Neuronal stem cell (in vitro differentiated cells): ENCODE measurements around the gene ADNP.

Source experiments
- DNase-seq: peaks from one replicate; pipeline ENCODE4 v3.0.0-alpha.2; 2013; ENCODE audit warnings: low spot score
- H2AFZ ChIP-seq: one replicate; pipeline ENCODE4 v1.6.1; 2013; ENCODE audit warnings: mild to moderate bottlenecking, low read length, inconsistent platforms
- H2AK5ac ChIP-seq: 2 replicates; pipeline ENCODE4 v1.6.1; 2013; ENCODE audit warnings: low read depth, mild to moderate bottlenecking, inconsistent platforms, low read length, moderate library complexity, mixed read lengths
- H2BK120ac ChIP-seq: 2 replicates; pipeline ENCODE4 v1.6.1; 2013; ENCODE audit warnings: low read depth, mild to moderate bottlenecking, inconsistent platforms, low read length, moderate library complexity, mixed read lengths
- H2BK12ac ChIP-seq: one replicate; pipeline ENCODE4 v1.6.1; 2013; ENCODE audit warnings: low read length, inconsistent platforms
- H2BK15ac ChIP-seq: 2 replicates; pipeline ENCODE4 v1.6.1; 2013; ENCODE audit warnings: mild to moderate bottlenecking, low read length, inconsistent platforms, mixed read lengths
- H2BK5ac ChIP-seq: one replicate; pipeline ENCODE4 v1.6.1; 2013; ENCODE audit warnings: inconsistent platforms, mild to moderate bottlenecking, low read length, moderate library complexity
- H3K14ac ChIP-seq: one replicate; pipeline ENCODE4 v1.6.1; 2013; ENCODE audit warnings: low read length, inconsistent platforms
- H3K18ac ChIP-seq: 2 replicates; pipeline ENCODE4 v1.6.1; 2013; ENCODE audit warnings: low read length, inconsistent platforms
- H3K23ac ChIP-seq: 2 replicates; pipeline ENCODE4 v1.6.1; 2013; ENCODE audit warnings: low read depth, mild to moderate bottlenecking, mixed read lengths, low read length, inconsistent platforms; ENCODE audit not compliant: poor library complexity
- H3K27ac ChIP-seq: replicated peaks from 3 replicates; pipeline ENCODE4 v1.5.1; 2013; ENCODE audit warnings: low read length, inconsistent platforms
- H3K27me3 ChIP-seq, 3 experiments: 2 replicates each; pipeline ENCODE4 v1.6.1; 2013; ENCODE audit warnings: low read length in 3 of 3, mild to moderate bottlenecking in 2 of 3, inconsistent platforms in 1 of 3, low read depth in 1 of 3, mixed read lengths in 1 of 3, moderate library complexity in 1 of 3; ENCODE audit not compliant: control insufficient read depth in 3 of 3, insufficient read depth in 3 of 3
- H3K36me3 ChIP-seq, 2 donors: replicated peaks in 1 of 2; 2 replicates each; pipeline ENCODE4 v1.6.1; 2013; ENCODE audit warnings: low read length in 2 of 2; ENCODE audit not compliant: control insufficient read depth in 2 of 2, insufficient read depth in 2 of 2
- H3K4ac ChIP-seq: 2 replicates; pipeline ENCODE4 v1.6.1; 2013; ENCODE audit warnings: inconsistent platforms, mild to moderate bottlenecking, low read length, moderate library complexity
- H3K4me1 ChIP-seq, 2 donors: 1 replicate in 1 of 2; 2 replicates in 1 of 2; pipeline ENCODE4 v1.6.1; 2013; ENCODE audit warnings: low read length in 2 of 2, low read depth in 1 of 2; ENCODE audit not compliant: control insufficient read depth in 2 of 2, insufficient read depth in 1 of 2
- H3K4me2 ChIP-seq: one replicate; pipeline ENCODE4 v1.6.1; 2013; ENCODE audit warnings: mild to moderate bottlenecking, low read length, inconsistent platforms; ENCODE audit not compliant: insufficient read depth, poor library complexity, severe bottlenecking
- H3K4me3 ChIP-seq, 2 donors: 2 replicates each; pipeline ENCODE4 v1.5.1; 2013; ENCODE audit warnings: low read length in 2 of 2, mild to moderate bottlenecking in 2 of 2, inconsistent platforms in 1 of 2, moderate library complexity in 1 of 2
- H3K79me1 ChIP-seq: one replicate; pipeline ENCODE4 v1.6.1; 2013; ENCODE audit warnings: low read depth, mild to moderate bottlenecking, inconsistent platforms, low read length, moderate library complexity
- H3K9ac ChIP-seq: one replicate; pipeline ENCODE4 v1.6.1; 2013; ENCODE audit warnings: mild to moderate bottlenecking, low read depth, low read length, inconsistent platforms; ENCODE audit not compliant: poor library complexity
- H3K9me3 ChIP-seq, 2 donors: replicated peaks in 1 of 2; 2 replicates each; pipeline versions ENCODE3 to v1.6.1; 2013; ENCODE audit warnings: low read length in 2 of 2, mild to moderate bottlenecking in 2 of 2, inconsistent platforms in 1 of 2, low read depth in 1 of 2, mixed read lengths in 1 of 2, moderate library complexity in 1 of 2; ENCODE audit not compliant: control insufficient read depth in 2 of 2, insufficient read depth in 1 of 2
- H4K8ac ChIP-seq: one replicate; pipeline ENCODE4 v1.6.1; 2013; ENCODE audit warnings: low read depth, mild to moderate bottlenecking, inconsistent platforms, low read length, moderate library complexity
- H4K91ac ChIP-seq: one replicate; pipeline ENCODE4 v1.6.1; 2013; ENCODE audit warnings: low read length, low read depth, mild to moderate bottlenecking, inconsistent platforms; ENCODE audit not compliant: poor library complexity
- WGBS, 2 donors: extraction: QIAGEN DNeasy Blood & Tissue Kit; methylation state at CpG; one replicate each; pipeline ENCODE4 v1.1.7; 2013; ENCODE audit warnings: missing lambda C conversion rate in 2 of 2, mixed read lengths in 1 of 2; ENCODE audit not compliant: insufficient read length in 2 of 2, insufficient replicate concordance in 1 of 2; ENCODE audit errors: extremely low coverage in 2 of 2; 5-methylcytosine and 5-hydroxymethylcytosine counted together

ADNP gene

GRCh38 chr20:50852085-50852484 lies 79.2 kb downstream of the ADNP start:
- Histone ChIP-seq H3K23ac (no peak overlapping the region), H2BK5ac (no peak overlapping the region)
- WGBS, 2 donors: no CpG with 5 or more reads among the region's 9 CpGs

GRCh38 chr20:50850721-50851286 lies 80.4 kb downstream of the ADNP start:
- Histone ChIP-seq H2AK5ac (peak overlapping the region; percentile 40), H3K14ac (no peak overlapping the region), H3K79me1 (peaks cover 1% of the 10 kb centered on the region), H2AFZ (no peak overlapping the region), H3K36me3 (peaks cover 0 to 2% of the 10 kb centered on the region in 2 donors), H4K91ac (no peak overlapping the region), H3K9me3 (no peaks in the 10 kb centered on the region), H3K4me3 (no peak overlapping the region), H4K8ac (no peak overlapping the region), H2BK15ac (no peak overlapping the region), H3K27me3 (no peaks in the 10 kb centered on the region), H3K4ac (no peak overlapping the region), H2BK5ac (no peak overlapping the region), H3K27ac (no peak overlapping the region), H2BK120ac (no peak overlapping the region), H2BK12ac (no peak overlapping the region), H3K18ac (peak overlapping the region; percentile 80), H3K4me1 (peaks cover 0 to 8% of the 10 kb centered on the region in 2 donors), H3K9ac (no peak overlapping the region), H3K4me2 (no peak overlapping the region), H3K23ac (no peak overlapping the region)
- DNase-seq: no peak
- WGBS, 2 donors: no CpG with 5 or more reads among the region's 13 CpGs

More at GRCh38 chr20:50852085-50852484, 79.2 kb downstream of the ADNP start:
- no peaks in the 10 kb centered on the region for H3K27me3 ChIP-seq
- H3K9me3 ChIP-seq: no peaks in the 10 kb centered on the region
- peaks cover 0 to 2% of the 10 kb centered on the region in 2 donors for H3K36me3 ChIP-seq
- H4K91ac ChIP-seq: no peak overlapping the region
- H3K4me2 ChIP-seq: no peak overlapping the region
- H3K18ac ChIP-seq: no peak overlapping the region
- no peak overlapping the region for H3K4me3 ChIP-seq
- H3K4me1 ChIP-seq: peaks cover 0 to 8% of the 10 kb centered on the region in 2 donors
- H3K27ac ChIP-seq: no peak overlapping the region
- no peak overlapping the region for H3K4ac ChIP-seq
- peaks cover 1% of the 10 kb centered on the region for H3K79me1 ChIP-seq
- no peak overlapping the region for H2BK12ac ChIP-seq
- no peak overlapping the region for H2AK5ac ChIP-seq
- no peak for DNase-seq
- no peak overlapping the region for H2AFZ ChIP-seq
- no peak overlapping the region for H3K14ac ChIP-seq
- no peak overlapping the region for H4K8ac ChIP-seq
- H2BK120ac ChIP-seq: no peak overlapping the region
- peak overlapping the region; percentile 54 for H3K9ac ChIP-seq
- no peak overlapping the region for H2BK15ac ChIP-seq

- H3K9me3 ChIP-seq: no peaks in the 10 kb centered on the region
- no peak overlapping the region for H4K8ac ChIP-seq
- H4K91ac ChIP-seq: no peak overlapping the region
- no peak overlapping the region for H3K23ac ChIP-seq
- H3K27ac ChIP-seq: no peak overlapping the region
- peak overlapping the region; percentile 17 for H3K18ac ChIP-seq
- H3K4ac ChIP-seq: no peak overlapping the region
- no peak for DNase-seq
- peaks cover 0 to 8% of the 10 kb centered on the region in 2 donors for H3K4me1 ChIP-seq
- peaks cover 1% of the 10 kb centered on the region for H3K79me1 ChIP-seq
- H2AK5ac ChIP-seq: no peak overlapping the region
- H2BK5ac ChIP-seq: peak overlapping the region; percentile 69
- no peaks in the 10 kb centered on the region for H3K27me3 ChIP-seq
- no peak overlapping the region for H2AFZ ChIP-seq
- H3K4me3 ChIP-seq: no peak overlapping the region
- WGBS, 2 donors: no CpG with 5 or more reads among the region's 18 CpGs
- H3K9ac ChIP-seq: no peak overlapping the region
- H3K4me2 ChIP-seq: no peak overlapping the region
- H3K14ac ChIP-seq: peak overlapping the region; percentile 91
- no peak overlapping the region for H2BK15ac ChIP-seq
- no peak overlapping the region for H2BK120ac ChIP-seq
- peaks cover 0 to 2% of the 10 kb centered on the region in 2 donors for H3K36me3 ChIP-seq
- H2BK12ac ChIP-seq: no peak overlapping the region
Observed at GRCh38 chr20:50848846-50849673, 82.2 kb downstream of the ADNP start.

GRCh38 chr20:50848341-50848808 lies 82.9 kb downstream of the ADNP start:
- Histone ChIP-seq H3K4ac (no peak overlapping the region), H2BK120ac (no peak overlapping the region), H4K8ac (no peak overlapping the region), H3K4me1 (peaks cover 0 to 8% of the 10 kb centered on the region in 2 donors), H3K14ac (no peak overlapping the region), H2BK15ac (no peak overlapping the region), H3K23ac (no peak overlapping the region), H2BK5ac (no peak overlapping the region), H2AK5ac (no peak overlapping the region), H3K27me3 (no peaks in the 10 kb centered on the region), H3K4me3 (no peak overlapping the region), H2BK12ac (no peak overlapping the region), H3K79me1 (peaks cover 1% of the 10 kb centered on the region), H3K9ac (no peak overlapping the region), H3K36me3 (peaks cover 0 to 2% of the 10 kb centered on the region in 2 donors), H3K18ac (no peak overlapping the region), H3K9me3 (no peaks in the 10 kb centered on the region), H3K4me2 (no peak overlapping the region), H2AFZ (no peak overlapping the region), H3K27ac (no peak overlapping the region), H4K91ac (no peak overlapping the region)
- no CpG with 5 or more reads among the region's 8 CpGs for WGBS, 2 donors
- DNase-seq: no peak
